Right atrium auricular region (tissue), 2 donors: Measurements from ENCODE around the gene SMIM13. TPM values are rescaled to one million over a fixed set of nuclear protein-coding genes. Genes with fewer than 3 reads are reported as not detected.

Experiments used
- DNase-seq: peaks from one replicate; pipeline ENCODE4 v3.0.0-alpha.2; 2019; ENCODE audit warnings: low spot score
- H3K27ac ChIP-seq, 2 donors: fragments of 200-600 bp; sonication (generic); 1 replicate in 1 of 2; 2 replicates in 1 of 2; pipeline ENCODE4 v1.5.1; 2016 to 2019
- H3K27me3 ChIP-seq, 2 donors: fragments of 200-600 bp; sonication (generic); one replicate each; pipeline versions ENCODE4 v1.5.1 to v1.6.0; 2017 to 2019
- H3K36me3 ChIP-seq: fragments of 200-600 bp; sonication (generic); one replicate; pipeline ENCODE4 v1.5.1; 2016
- H3K4me1 ChIP-seq, 2 donors: fragments of 200-600 bp; sonication (generic); one replicate each; pipeline versions ENCODE4 v1.5.1 to v1.6.0; 2017 to 2019
- H3K4me3 ChIP-seq, 2 donors: fragments of 200-600 bp; sonication (generic); 1 replicate in 1 of 2; 2 replicates in 1 of 2; pipeline ENCODE4 v1.5.1; 2017 to 2019; ENCODE audit warnings: mild to moderate bottlenecking in 1 of 2, moderate library complexity in 1 of 2
- H3K9me3 ChIP-seq, 2 donors: fragments of 200-600 bp; sonication (generic); one replicate each; pipeline ENCODE4 v1.5.1; 2019
- CTCF ChIP-seq, 2 donors: fragments of 200-600 bp; sonication (generic); IDR thresholded peaks; one replicate each; pipeline ENCODE4 v1.5.1; 2019; ENCODE audit warnings: antibody characterized with exemption in 2 of 2
- total RNA-seq, 2 donors: library from RNA; depleted of rRNA; stranded (reverse); fragments of >200 nt; gene quantifications; one replicate each; pipeline ENCODE4 v1.1.0, GENCODE V29; 2016

The SMIM13 gene
- total RNA-seq, 2 donors from 2014 or later = 9.0 to 11.3 TPM

- Histone ChIP-seq H3K27ac (no peak overlapping the region), H3K4me3 (no peak overlapping the region), H3K36me3 (no peaks in the 10 kb centered on the region), H3K27me3 (no peaks in the 10 kb centered on the region), H3K9me3 (peaks cover 0 to 9% of the 10 kb centered on the region in 2 donors), H3K4me1 (no peaks in the 10 kb centered on the region)
- no peak for DNase-seq
- TF ChIP-seq CTCF (IDR thresholded peaks at IDR 0.05) = no peak
These were observed 85.4 kb downstream of the SMIM13 start for GRCh38 chr6:11179088-11179418.

- TF ChIP-seq CTCF (IDR thresholded peaks at IDR 0.05) = no peak
- Histone ChIP-seq H3K4me3 (no peak overlapping the region), H3K27ac (no peak overlapping the region), H3K27me3 (no peaks in the 10 kb centered on the region), H3K9me3 (peaks cover 0 to 9% of the 10 kb centered on the region in 2 donors), H3K36me3 (peaks cover 2% of the 10 kb centered on the region), H3K4me1 (no peaks in the 10 kb centered on the region)
- DNase-seq = no peak
These were observed 86.0 kb downstream of the SMIM13 start for GRCh38 chr6:11179419-11180202.

- Histone ChIP-seq H3K4me3 (no peak overlapping the region), H3K27ac (no peak overlapping the region), H3K27me3 (no peaks in the 10 kb centered on the region), H3K9me3 (peaks cover 0 to 9% of the 10 kb centered on the region in 2 donors), H3K36me3 (peaks cover 19% of the 10 kb centered on the region), H3K4me1 (no peaks in the 10 kb centered on the region)
- no peak for DNase-seq
- TF ChIP-seq CTCF (IDR thresholded peaks at IDR 0.05) = no peak
These were observed 88.0 kb downstream of the SMIM13 start for GRCh38 chr6:11181478-11182136.

GRCh38 chr6:11183761-11184362 is 90.2 kb downstream of the SMIM13 start:
- TF ChIP-seq CTCF (IDR thresholded peaks at IDR 0.05) = no peak
- H3K27me3 ChIP-seq = no peaks in the 10 kb centered on the region
- peaks cover 0 to 9% of the 10 kb centered on the region in 2 donors for H3K9me3 ChIP-seq
- no peak overlapping the region for H3K27ac ChIP-seq
- peaks cover 40% of the 10 kb centered on the region for H3K36me3 ChIP-seq
- DNase-seq = no peak
- H3K4me3 ChIP-seq = no peak overlapping the region
- no peaks in the 10 kb centered on the region for H3K4me1 ChIP-seq

- H3K4me1 ChIP-seq = no peaks in the 10 kb centered on the region
- DNase-seq = no peak
- H3K27ac ChIP-seq = no peak overlapping the region
- no peak for TF ChIP-seq CTCF (IDR thresholded peaks at IDR 0.05)
- H3K4me3 ChIP-seq = no peak overlapping the region
- H3K9me3 ChIP-seq = peaks cover 0 to 9% of the 10 kb centered on the region in 2 donors
- peaks cover 55% of the 10 kb centered on the region for H3K36me3 ChIP-seq
- no peaks in the 10 kb centered on the region for H3K27me3 ChIP-seq
These were observed 91.7 kb downstream of the SMIM13 start for GRCh38 chr6:11185204-11185842.
